Measurements from ENCODE around the gene RNF32.

RNF32 gene

DNA sequence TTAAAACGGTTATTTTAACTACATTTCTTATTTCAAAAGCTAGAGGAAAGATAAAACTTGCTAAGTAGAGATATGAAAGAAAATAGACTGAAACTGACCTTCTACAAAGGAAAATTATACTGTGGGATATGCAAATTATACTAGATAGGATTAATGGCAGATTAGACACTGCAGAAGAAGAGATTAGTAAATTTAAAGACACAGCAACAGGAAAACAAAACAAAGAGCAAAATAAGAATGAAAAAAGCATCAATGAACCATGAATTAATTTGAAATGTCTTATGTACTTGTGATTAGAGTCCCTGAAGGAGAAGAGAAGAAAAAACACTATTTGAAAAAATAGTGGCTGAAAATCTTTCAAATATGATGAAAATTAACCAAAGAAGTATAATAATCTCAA, 52.3 kb downstream of the RNF32 start:
- TF ChIP-seq EGR1 (IDR thresholded peaks at IDR 0.05) = no peak
- no peak for TF ChIP-seq YY1 (IDR thresholded peaks at IDR 0.05; ENCODE audit: low read depth)
- no peak for TF ChIP-seq TEAD4 (IDR thresholded peaks at IDR 0.05)
- no peak for TF ChIP-seq CREB1 (IDR thresholded peaks at IDR 0.05; ENCODE audit: low read depth)
- no peak for TF ChIP-seq RAD21 (IDR thresholded peaks at IDR 0.05; ENCODE audit: low read depth)
- no peak for TF ChIP-seq CEBPB (IDR thresholded peaks at IDR 0.05)
- TF ChIP-seq, protein P1, sequence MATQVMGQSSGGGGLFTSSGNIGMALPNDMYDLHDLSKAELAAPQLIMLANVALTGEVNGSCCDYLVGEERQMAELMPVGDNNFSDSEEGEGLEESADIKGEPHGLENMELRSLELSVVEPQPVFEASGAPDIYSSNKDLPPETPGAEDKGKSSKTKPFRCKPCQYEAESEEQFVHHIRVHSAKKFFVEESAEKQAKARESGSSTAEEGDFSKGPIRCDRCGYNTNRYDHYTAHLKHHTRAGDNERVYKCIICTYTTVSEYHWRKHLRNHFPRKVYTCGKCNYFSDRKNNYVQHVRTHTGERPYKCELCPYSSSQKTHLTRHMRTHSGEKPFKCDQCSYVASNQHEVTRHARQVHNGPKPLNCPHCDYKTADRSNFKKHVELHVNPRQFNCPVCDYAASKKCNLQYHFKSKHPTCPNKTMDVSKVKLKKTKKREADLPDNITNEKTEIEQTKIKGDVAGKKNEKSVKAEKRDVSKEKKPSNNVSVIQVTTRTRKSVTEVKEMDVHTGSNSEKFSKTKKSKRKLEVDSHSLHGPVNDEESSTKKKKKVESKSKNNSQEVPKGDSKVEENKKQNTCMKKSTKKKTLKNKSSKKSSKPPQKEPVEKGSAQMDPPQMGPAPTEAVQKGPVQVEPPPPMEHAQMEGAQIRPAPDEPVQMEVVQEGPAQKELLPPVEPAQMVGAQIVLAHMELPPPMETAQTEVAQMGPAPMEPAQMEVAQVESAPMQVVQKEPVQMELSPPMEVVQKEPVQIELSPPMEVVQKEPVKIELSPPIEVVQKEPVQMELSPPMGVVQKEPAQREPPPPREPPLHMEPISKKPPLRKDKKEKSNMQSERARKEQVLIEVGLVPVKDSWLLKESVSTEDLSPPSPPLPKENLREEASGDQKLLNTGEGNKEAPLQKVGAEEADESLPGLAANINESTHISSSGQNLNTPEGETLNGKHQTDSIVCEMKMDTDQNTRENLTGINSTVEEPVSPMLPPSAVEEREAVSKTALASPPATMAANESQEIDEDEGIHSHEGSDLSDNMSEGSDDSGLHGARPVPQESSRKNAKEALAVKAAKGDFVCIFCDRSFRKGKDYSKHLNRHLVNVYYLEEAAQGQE (IDR thresholded peaks at IDR 0.05; ENCODE audit: low read depth) = no peak
- TF ChIP-seq EP300 (IDR thresholded peaks at IDR 0.05; ENCODE audit: borderline replicate concordance) = no peak
- no peak for TF ChIP-seq FOXM1 (IDR thresholded peaks at IDR 0.05; ENCODE audit: borderline replicate concordance, low read depth)
- no peak for TF ChIP-seq NFIC (IDR thresholded peaks at IDR 0.05)
- TF ChIP-seq, protein P2, sequence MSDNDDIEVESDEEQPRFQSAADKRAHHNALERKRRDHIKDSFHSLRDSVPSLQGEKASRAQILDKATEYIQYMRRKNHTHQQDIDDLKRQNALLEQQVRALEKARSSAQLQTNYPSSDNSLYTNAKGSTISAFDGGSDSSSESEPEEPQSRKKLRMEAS (IDR thresholded peaks at IDR 0.05) = no peak
- TF ChIP-seq, protein P3, sequence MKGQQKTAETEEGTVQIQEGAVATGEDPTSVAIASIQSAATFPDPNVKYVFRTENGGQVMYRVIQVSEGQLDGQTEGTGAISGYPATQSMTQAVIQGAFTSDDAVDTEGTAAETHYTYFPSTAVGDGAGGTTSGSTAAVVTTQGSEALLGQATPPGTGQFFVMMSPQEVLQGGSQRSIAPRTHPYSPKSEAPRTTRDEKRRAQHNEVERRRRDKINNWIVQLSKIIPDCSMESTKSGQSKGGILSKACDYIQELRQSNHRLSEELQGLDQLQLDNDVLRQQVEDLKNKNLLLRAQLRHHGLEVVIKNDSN (IDR thresholded peaks at IDR 0.05) = no peak

DNA sequence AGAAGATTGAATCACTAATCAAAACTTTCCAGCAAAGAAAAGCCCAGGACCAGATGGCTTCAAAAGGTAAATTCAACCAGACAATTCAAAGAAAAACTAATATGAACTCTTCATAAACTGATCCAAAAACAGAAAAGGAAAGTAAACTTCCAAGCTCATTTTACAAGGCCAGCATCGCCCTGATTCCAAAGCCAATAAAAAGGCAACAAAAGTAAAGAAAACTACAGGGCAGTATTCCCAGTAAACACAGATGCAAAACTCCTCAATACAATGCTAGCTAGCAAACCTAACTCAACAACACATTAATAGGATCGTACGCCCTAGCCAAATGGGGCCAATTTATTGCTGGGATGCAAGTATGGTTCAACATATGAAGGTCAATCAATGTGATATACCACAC, 53.1 kb downstream of the RNF32 start:
- TF ChIP-seq YY1 (IDR thresholded peaks at IDR 0.05; ENCODE audit: low read depth) = no peak
- no peak for TF ChIP-seq TCF12 (IDR thresholded peaks at IDR 0.05; ENCODE audit: low read depth)
- TF ChIP-seq TEAD4 (IDR thresholded peaks at IDR 0.05) = no peak

DNA sequence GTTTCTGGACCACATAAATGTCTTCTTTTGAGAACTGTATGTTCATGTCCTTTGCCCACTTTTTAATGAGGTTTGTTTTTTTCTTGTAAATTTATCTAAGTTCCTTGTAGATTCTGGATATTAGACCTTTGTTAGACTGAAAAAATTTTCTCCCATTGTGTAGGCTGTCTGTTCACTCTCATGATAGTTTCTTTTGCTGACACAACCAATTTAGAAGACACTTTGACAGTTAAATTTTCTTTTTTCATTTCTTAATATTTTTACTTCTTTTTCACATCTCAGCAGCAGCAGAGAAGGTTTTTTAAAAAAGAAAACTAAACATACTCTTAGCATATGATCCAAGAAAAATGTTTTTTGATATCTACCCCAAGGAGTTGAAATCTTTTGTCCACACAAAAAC, 61.8 kb downstream of the RNF32 start:
- TF ChIP-seq TEAD4 (IDR thresholded peaks at IDR 0.05) (no peak), TAF1 (IDR thresholded peaks at IDR 0.05; ENCODE audit: low read depth) (no peak), TCF12 (IDR thresholded peaks at IDR 0.05; ENCODE audit: low read depth) (no peak), EGR1 (IDR thresholded peaks at IDR 0.05) (no peak), YY1 (IDR thresholded peaks at IDR 0.05; ENCODE audit: low read depth) (no peak), RAD21 (IDR thresholded peaks at IDR 0.05; ENCODE audit: low read depth) (no peak), CEBPB (IDR thresholded peaks at IDR 0.05) (no peak), ZBTB7A (IDR thresholded peaks at IDR 0.05; ENCODE audit: low read depth) (no peak), FOXM1 (IDR thresholded peaks at IDR 0.05; ENCODE audit: borderline replicate concordance, low read depth) (no peak)
- TF ChIP-seq, protein P2 (IDR thresholded peaks at IDR 0.05) = no peak
- TF ChIP-seq, protein P1 (IDR thresholded peaks at IDR 0.05; ENCODE audit: low read depth) = no peak
- TF ChIP-seq, protein P3 (IDR thresholded peaks at IDR 0.05) = no peak

DNA sequence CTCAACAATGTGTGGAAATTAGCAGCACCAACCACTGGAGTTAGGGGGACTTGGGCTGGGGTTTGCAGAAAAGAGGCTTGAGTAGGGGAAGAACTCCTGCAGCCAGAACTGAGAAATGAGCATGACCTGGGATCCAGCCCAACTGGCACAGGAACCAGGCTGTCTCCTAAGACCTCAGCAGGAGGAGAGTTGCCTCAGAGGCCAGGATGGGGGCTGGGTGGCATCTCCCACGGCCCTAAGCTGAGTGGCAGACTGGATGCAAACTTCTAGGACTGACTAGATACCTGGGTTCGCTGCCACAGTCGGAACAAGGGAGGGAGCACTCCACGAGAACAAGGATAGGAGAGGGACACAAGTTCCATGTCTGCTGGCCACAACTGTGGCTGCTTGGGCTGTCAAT, 62.6 kb downstream of the RNF32 start:
- TF ChIP-seq FOXM1 (IDR thresholded peaks at IDR 0.05; ENCODE audit: borderline replicate concordance, low read depth) (no peak), EP300 (IDR thresholded peaks at IDR 0.05; ENCODE audit: borderline replicate concordance) (no peak), TCF12 (IDR thresholded peaks at IDR 0.05; ENCODE audit: low read depth) (no peak), NFIC (IDR thresholded peaks at IDR 0.05) (no peak), EGR1 (IDR thresholded peaks at IDR 0.05) (no peak), TEAD4 (IDR thresholded peaks at IDR 0.05) (no peak)
- TF ChIP-seq, protein P2 (IDR thresholded peaks at IDR 0.05) = no peak
- TF ChIP-seq, protein P1 (IDR thresholded peaks at IDR 0.05; ENCODE audit: low read depth) = no peak

All from Ishikawa (cell line).